IPS DF 6.9 (cell line): Measurements from ENCODE around the gene C1RL.

Source experiments
- DNase-seq: peaks from one replicate; pipeline ENCODE4 v3.0.0-alpha.2; 2013; ENCODE audit warnings: low read depth, low spot score
- H3K27ac ChIP-seq: one replicate; pipeline ENCODE4 v1.5.1; 2013; ENCODE audit warnings: low read length, control low read depth
- H3K27me3 ChIP-seq: 2 replicates; pipeline ENCODE4 v1.6.1; 2013; ENCODE audit warnings: mild to moderate bottlenecking, low read length; ENCODE audit not compliant: control insufficient read depth, insufficient read depth
- H3K36me3 ChIP-seq: 2 replicates; pipeline ENCODE4 v1.6.1; 2013; ENCODE audit warnings: low read length; ENCODE audit not compliant: control insufficient read depth, insufficient read depth
- H3K4me1 ChIP-seq: 2 replicates; pipeline ENCODE4 v1.6.1; 2013; ENCODE audit warnings: low read length; ENCODE audit not compliant: control insufficient read depth, insufficient read depth
- H3K4me3 ChIP-seq: 2 replicates; pipeline ENCODE4 v1.5.1; 2013; ENCODE audit warnings: mild to moderate bottlenecking, low read length
- H3K9me3 ChIP-seq: 2 replicates; pipeline ENCODE4 v1.6.1; 2013; ENCODE audit warnings: low read length, inconsistent platforms; ENCODE audit not compliant: control insufficient read depth, insufficient read depth
- WGBS: extraction: QIAGEN DNeasy Blood & Tissue Kit; methylation state at CpG from one replicate; pipeline ENCODE4 v1.1.7; 2013; ENCODE audit warnings: mixed read lengths, missing lambda C conversion rate; ENCODE audit not compliant: insufficient read length, insufficient coverage; 5-methylcytosine and 5-hydroxymethylcytosine counted together

Gene C1RL

GRCh38 chr12:7136676-7137075, 27.7 kb upstream of the C1RL start:
- Histone ChIP-seq H3K4me3 (no peak overlapping the region), H3K36me3 (peaks cover 16% of the 10 kb centered on the region), H3K27ac (no peak overlapping the region), H3K4me1 (peaks cover under 1% of the 10 kb centered on the region), H3K9me3 (no peaks in the 10 kb centered on the region), H3K27me3 (no peaks in the 10 kb centered on the region)
- no CpG with 5 or more reads among the region's 3 CpGs for WGBS
- DNase-seq: no peak

GRCh38 chr12:7136071-7136470, 27.1 kb upstream of the C1RL start:
- H3K4me3 ChIP-seq: no peak overlapping the region
- peaks cover 16% of the 10 kb centered on the region for H3K36me3 ChIP-seq
- no peaks in the 10 kb centered on the region for H3K27me3 ChIP-seq
- no CpG with 5 or more reads among the region's 7 CpGs for WGBS
- H3K27ac ChIP-seq: no peak overlapping the region
- no peak for DNase-seq
- H3K4me1 ChIP-seq: peaks cover 1% of the 10 kb centered on the region
- H3K9me3 ChIP-seq: no peaks in the 10 kb centered on the region

- Histone ChIP-seq H3K9me3 (no peaks in the 10 kb centered on the region), H3K27me3 (no peaks in the 10 kb centered on the region), H3K4me1 (peaks cover 1% of the 10 kb centered on the region), H3K27ac (no peak overlapping the region), H3K36me3 (peaks cover 16% of the 10 kb centered on the region), H3K4me3 (no peak overlapping the region)
- DNase-seq: no peak
- WGBS: no CpG with 5 or more reads among the region's 12 CpGs
These were observed 25.6 kb upstream of the C1RL start for GRCh38 chr12:7134396-7135166.

GRCh38 chr12:7131502-7131866, 22.5 kb upstream of the C1RL start:
- Histone ChIP-seq H3K9me3 (no peaks in the 10 kb centered on the region), H3K4me3 (peak overlapping the region; percentile 64; the same call in 1 of the 2 replicates), H3K27me3 (no peaks in the 10 kb centered on the region; the same call in 1 of the 2 replicates), H3K4me1 (peaks cover 6% of the 10 kb centered on the region), H3K27ac (no peak overlapping the region), H3K36me3 (peaks cover 12% of the 10 kb centered on the region)
- WGBS: no CpG with 5 or more reads among the region's 7 CpGs
- no peak for DNase-seq

- peaks cover 6% of the 10 kb centered on the region for H3K4me1 ChIP-seq
- 100% methylated on average over 3 of the region's 32 CpGs for WGBS
- no peak for DNase-seq
- no peaks in the 10 kb centered on the region for H3K9me3 ChIP-seq
- H3K36me3 ChIP-seq: peaks cover 9% of the 10 kb centered on the region
- peak overlapping the region; percentile 64; the same call in 1 of the 2 replicates for H3K4me3 ChIP-seq
- no peaks in the 10 kb centered on the region; the same call in 1 of the 2 replicates for H3K27me3 ChIP-seq
- H3K27ac ChIP-seq: no peak overlapping the region
These were observed 21.9 kb upstream of the C1RL start for GRCh38 chr12:7130701-7131501.

GRCh38 chr12:7129872-7130691, 21.1 kb upstream of the C1RL start, which contains the start of gene CLSTN3:
TSS of gene CLSTN3 (plus strand) at chr12:7130371. CDS start at chr12:7130649, 278 bp downstream.
- no peak for DNase-seq
- Histone ChIP-seq H3K4me3 (peak within 1 kb of the TSS; percentile 64; the same call in 1 of the 2 replicates), H3K27ac (no peak within 1 kb of the TSS)

GRCh38 chr12:7129287-7129871, 20.4 kb upstream of the C1RL start:
- Histone ChIP-seq H3K36me3 (peaks cover 4% of the 10 kb centered on the region), H3K4me1 (peaks cover 6% of the 10 kb centered on the region), H3K9me3 (no peaks in the 10 kb centered on the region), H3K27me3 (no peaks in the 10 kb centered on the region; the same call in 1 of the 2 replicates), H3K4me3 (peak overlapping the region; percentile 64; the same call in 1 of the 2 replicates), H3K27ac (no peak overlapping the region)
- no CpG with 5 or more reads among the region's 19 CpGs for WGBS
- DNase-seq: no peak

More at GRCh38 chr12:7129872-7130691, 21.1 kb upstream of the C1RL start, which contains the start of gene CLSTN3:
- Histone ChIP-seq H3K27me3 (no peaks in the 10 kb centered on the region; the same call in 1 of the 2 replicates), H3K9me3 (no peaks in the 10 kb centered on the region), H3K4me1 (peaks cover 6% of the 10 kb centered on the region), H3K36me3 (peaks cover 7% of the 10 kb centered on the region)
- WGBS: no CpG with 5 or more reads among the region's 40 CpGs

- no CpG with 5 or more reads among the region's 7 CpGs for WGBS
- H3K36me3 ChIP-seq: no peaks in the 10 kb centered on the region
- no peaks in the 10 kb centered on the region; the same call in 1 of the 2 replicates for H3K27me3 ChIP-seq
- peaks cover 6% of the 10 kb centered on the region for H3K4me1 ChIP-seq
- H3K4me3 ChIP-seq: peak within 1 kb of the TSS; percentile 64; the same call in 1 of the 2 replicates
- H3K27ac ChIP-seq: no peak within 1 kb of the TSS
- no peaks in the 10 kb centered on the region for H3K9me3 ChIP-seq
- DNase-seq: no peak
These were observed 19.8 kb upstream of the C1RL start, which contains the start of gene RBP5 for GRCh38 chr12:7128681-7129286. TSS of gene RBP5 (minus strand) at chr12:7128889. CDS start at chr12:7128775, 114 bp downstream.

GRCh38 chr12:7127916-7128626, 19.1 kb upstream of the C1RL start:
- Histone ChIP-seq H3K36me3 (no peaks in the 10 kb centered on the region), H3K4me1 (peaks cover 6% of the 10 kb centered on the region), H3K4me3 (no peak overlapping the region), H3K27ac (no peak overlapping the region), H3K9me3 (no peaks in the 10 kb centered on the region), H3K27me3 (no peaks in the 10 kb centered on the region; the same call in 1 of the 2 replicates)
- no peak for DNase-seq
- WGBS: no CpG with 5 or more reads among the region's 17 CpGs
